HG03457 (cell line): ENCODE results near the gene MYO15B.
"Not testable (repeated sequence)": the region's sequence is repeated elsewhere in the genome, so short reads cannot be mapped to it uniquely, and the experiment has no call there.

ENCODE experiments used
- ATAC-seq: cut with Tn5 transposase; IDR thresholded peaks from one replicate; pipeline ENCODE4 v1.9.1; 2021; ENCODE audit warnings: moderate number of reproducible peaks; ENCODE audit not compliant: unreplicated experiment

MYO15B gene

GRCh38 chr17:75575197-75575596 is 12.4 kb upstream of the MYO15B start:
- no peak for ATAC-seq

- no peak for ATAC-seq
These were observed 11.9 kb upstream of the MYO15B start for GRCh38 chr17:75575728-75576127.

- ATAC-seq = no peak
These were observed 10.9 kb upstream of the MYO15B start for GRCh38 chr17:75576661-75577060.

- not testable (repeated sequence) for ATAC-seq
These were observed 6.4 kb upstream of the MYO15B start for GRCh38 chr17:75581121-75581725.

- not testable (repeated sequence) for ATAC-seq
These were observed 4.4 kb upstream of the MYO15B start for GRCh38 chr17:75583197-75583596.

- ATAC-seq = no peak
These were observed 2.8 kb upstream of the MYO15B start for GRCh38 chr17:75584849-75585175.

- ATAC-seq = no peak
These were observed 1.0 kb downstream of the MYO15B start for GRCh38 chr17:75588596-75589011.

GRCh38 chr17:75589012-75589918 is 1.7 kb downstream of the MYO15B start:
- ATAC-seq = peak; percentile 49

- ATAC-seq = no peak
These were observed 2.3 kb downstream of the MYO15B start for GRCh38 chr17:75589919-75590303.

GRCh38 chr17:75590314-75590761 is 2.7 kb downstream of the MYO15B start:
- no peak for ATAC-seq

GRCh38 chr17:75590849-75591721 is 3.5 kb downstream of the MYO15B start:
- no peak for ATAC-seq

- ATAC-seq = no peak
These were observed 4.2 kb downstream of the MYO15B start for GRCh38 chr17:75591722-75592302.

GRCh38 chr17:75592348-75593020 is 4.9 kb downstream of the MYO15B start:
- ATAC-seq = no peak

GRCh38 chr17:75593430-75593829 is 5.8 kb downstream of the MYO15B start:
- ATAC-seq = not testable (repeated sequence)

GRCh38 chr17:75594499-75595283 is 7.1 kb downstream of the MYO15B start:
- ATAC-seq = no peak

- ATAC-seq = no peak
These were observed 7.8 kb downstream of the MYO15B start for GRCh38 chr17:75595284-75595919.

GRCh38 chr17:75595920-75596313 is 8.3 kb downstream of the MYO15B start:
- ATAC-seq = no peak

GRCh38 chr17:75596320-75597087 is 8.9 kb downstream of the MYO15B start:
- ATAC-seq = no peak
